Suprapubic skin (tissue), 4 donors: ENCODE data around the gene HSPA1A.

Experiments
- CTCF ChIP-seq, 2 donors: fragments of 200-600 bp in 1 of 2; fragments of 450-650 bp in 1 of 2; sonication (generic) in 1 of 2; IDR thresholded peaks; one replicate each; pipeline ENCODE4 v1.5.1; 2016 to 2019; ENCODE audit warnings: antibody characterized with exemption in 2 of 2, mild to moderate bottlenecking in 1 of 2, moderate library complexity in 1 of 2
- POLR2A ChIP-seq, 2 donors: fragments of 450-650 bp; IDR thresholded peaks; one replicate each; pipeline ENCODE4 v1.6.1; 2017; ENCODE audit warnings: antibody characterized with exemption in 2 of 2, mild to moderate bottlenecking in 2 of 2, moderate library complexity in 2 of 2
- POLR2AphosphoS5 ChIP-seq, 3 donors: sonication (generic); formaldehyde crosslinking; IDR thresholded peaks; one replicate each; pipeline ENCODE4 v1.6.1; 2017; ENCODE audit warnings: antibody characterized with exemption in 3 of 3

- TF ChIP-seq CTCF (IDR thresholded peaks at IDR 0.05) (no peak), POLR2AphosphoS5 (IDR thresholded peaks at IDR 0.05) (no peak), POLR2A (IDR thresholded peaks at IDR 0.05) (no peak)
Observed at GRCh38 chr6:31860349-31860748, 45.0 kb downstream of the HSPA1A start.
